PFSK-1 (cell line): ENCODE results near the gene IRF7.

ENCODE experiments used
- POLR2AphosphoS5 ChIP-seq: IDR thresholded peaks from 2 replicates; pipeline ENCODE4 v1.6.1; 2012; ENCODE audit warnings: low read depth, mild to moderate bottlenecking, control low read depth, low read length, moderate library complexity
- REST ChIP-seq, 2 experiments: IDR thresholded peaks; 2 replicates each; pipeline versions ENCODE4 v1.6.1 to v1.8.0; 2011 to 2012; ENCODE audit warnings: low read depth in 2 of 2, low read length in 2 of 2, control low read depth in 1 of 2, inconsistent platforms in 1 of 2, mild to moderate bottlenecking in 1 of 2, moderate library complexity in 1 of 2; ENCODE audit not compliant: insufficient read depth in 1 of 2
- SIN3A ChIP-seq: IDR thresholded peaks from 2 replicates; pipeline ENCODE4 v1.6.1; 2012; ENCODE audit warnings: mild to moderate bottlenecking, low read length, moderate library complexity, borderline replicate concordance; ENCODE audit not compliant: insufficient read depth
- TAF1 ChIP-seq: IDR thresholded peaks from 2 replicates; pipeline ENCODE4 v1.6.1; 2012; ENCODE audit warnings: low read length, control low read depth, borderline replicate concordance; ENCODE audit not compliant: insufficient read depth

- TF ChIP-seq POLR2AphosphoS5 (no peak), REST (IDR thresholded peaks at IDR 0.05; ENCODE audit: insufficient read depth in 1 of 2, low read depth in 2 of 2, low read length in 2 of 2) (no peak), TAF1 (no peak), SIN3A (no peak)
Measured at GRCh38 chr11:590997-591396, 24.8 kb downstream of the IRF7 start.
